A549 treated with CpdA at 1 μM for 4 hours (cell line): Measurements from ENCODE around the gene TEAD4. TPM values are rescaled to one million over a fixed set of nuclear protein-coding genes. Genes with fewer than 3 reads are reported as not detected.

Experiments used
- total RNA-seq: library from RNA; stranded (reverse); fragments of 200-300 nt; extraction: Qiagen RNA extraction; gene quantifications from 5 replicates; pipeline ENCODE4 v1.2.3, GENCODE V29; 2022; ENCODE audit warnings: low read depth

Gene TEAD4
- total RNA-seq: 38.7 to 47.0 TPM (median 45.5 TPM) in 5 replicates

GRCh38 chr12:2959192-2959504 lies at the start of gene TEAD4:
Gene TEAD4, plus strand, starts transcription at chr12:2959397.

GRCh38 chr12:3076730-3077571 lies 117.8 kb downstream of the TEAD4 start, which contains the start of gene TSPAN9:
Gene TSPAN9, plus strand, starts transcription at chr12:3077379. Its CDS starts 123,815 bp downstream, at chr12:3201194.

Other genes starting within 250 kb of the TEAD4 start
- 99.4 to 130 TPM (median 124 TPM) in 5 replicates for gene FKBP4, start 164.4 kb upstream of the TEAD4 start, total RNA-seq
- 15.8 to 17.3 TPM (median 17.0 TPM) in 5 replicates for gene ITFG2, start 146.7 kb upstream of the TEAD4 start, total RNA-seq
- not detected in 5 replicates for gene NRIP2, start 124.4 kb upstream of the TEAD4 start, total RNA-seq
- not detected in 5 replicates for gene TEX52, start 102.4 kb upstream of the TEAD4 start, total RNA-seq
- 95.5 to 99.3 TPM (median 96.8 TPM) in 5 replicates for gene FOXM1, start 82.2 kb upstream of the TEAD4 start, total RNA-seq
- 43.2 to 49.8 TPM (median 46.7 TPM) in 5 replicates for gene RHNO1, start 82.2 kb upstream of the TEAD4 start, total RNA-seq
- gene TULP3, start 68.5 kb upstream of the TEAD4 start, total RNA-seq: 16.9 to 23.9 TPM (median 20.7 TPM) in 5 replicates
- 16.7 to 22.0 TPM (median 19.1 TPM) in 5 replicates for gene TSPAN9, start 118.0 kb downstream of the TEAD4 start, total RNA-seq